Fibroblast of skin of right biceps (primary cell): Measurements from ENCODE around the gene PEX3.

Experiments
- DNase-seq: peaks from one replicate; pipeline ENCODE4 v3.0.0-alpha.2; 2013

The PEX3 gene

GRCh38 chr6:143540192-143540591 is 89.6 kb downstream of the PEX3 start:
- no peak for DNase-seq
